ENCODE data around the gene TENM4. TPM values are rescaled to one million over a fixed set of nuclear protein-coding genes. Genes with fewer than 3 reads are reported as not detected.
A peak's percentile ranks its signal among the peaks of the same experiment; 100 is the strongest.

TENM4 gene
- polyA plus RNA-seq, 2 of the 4 experiments (the other 2 are of a cell fraction) = 0.06 to 0.31 TPM

DNA sequence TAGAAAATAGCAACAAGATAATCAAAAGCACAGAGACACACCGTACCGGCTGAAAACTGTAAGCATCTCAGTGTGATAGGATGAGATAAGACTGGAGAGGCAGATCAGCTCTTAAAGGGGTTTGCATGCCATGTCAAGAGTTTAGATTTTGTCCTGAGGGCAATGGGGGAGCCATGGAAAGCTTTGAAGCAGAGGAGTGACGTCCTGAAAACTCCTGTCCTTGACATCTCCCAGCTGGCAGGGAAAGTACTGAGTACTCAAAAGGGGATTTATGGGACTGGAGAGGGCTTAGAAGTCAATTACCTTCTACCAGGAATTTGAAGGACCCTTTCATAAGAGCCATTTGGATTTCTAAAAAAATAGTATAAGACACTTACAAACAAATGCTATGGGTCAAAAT, 445.7 kb downstream of the TENM4 start:
- H3K4me3 ChIP-seq = no peak overlapping the region
- H3K4me1 ChIP-seq = no peaks in the 10 kb centered on the region
- WGBS (ENCODE audit: missing lambda C conversion rate) = 39% methylated on average over 3 of the region's 3 CpGs
- FAIRE-seq = no peak
- no peak for TF ChIP-seq FOSL2 (IDR thresholded peaks at IDR 0.05)
- no peak for TF ChIP-seq FOSL2 (CRISPR knock-in tag; IDR thresholded peaks at IDR 0.05)
- no peak for TF ChIP-seq CEBPB (IDR thresholded peaks at IDR 0.05)
- no peak for TF ChIP-seq NFE2L2 (conservative IDR thresholded peaks at IDR 0.05; ENCODE audit: low read length)
- TF ChIP-seq, protein P1, sequence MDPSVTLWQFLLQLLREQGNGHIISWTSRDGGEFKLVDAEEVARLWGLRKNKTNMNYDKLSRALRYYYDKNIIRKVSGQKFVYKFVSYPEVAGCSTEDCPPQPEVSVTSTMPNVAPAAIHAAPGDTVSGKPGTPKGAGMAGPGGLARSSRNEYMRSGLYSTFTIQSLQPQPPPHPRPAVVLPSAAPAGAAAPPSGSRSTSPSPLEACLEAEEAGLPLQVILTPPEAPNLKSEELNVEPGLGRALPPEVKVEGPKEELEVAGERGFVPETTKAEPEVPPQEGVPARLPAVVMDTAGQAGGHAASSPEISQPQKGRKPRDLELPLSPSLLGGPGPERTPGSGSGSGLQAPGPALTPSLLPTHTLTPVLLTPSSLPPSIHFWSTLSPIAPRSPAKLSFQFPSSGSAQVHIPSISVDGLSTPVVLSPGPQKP (IDR thresholded peaks at IDR 0.05; ENCODE audit: low read depth, low read length) = no peak
- no peak for TF ChIP-seq RFX5 (IDR thresholded peaks at IDR 0.05)
- TF ChIP-seq, protein P2, sequence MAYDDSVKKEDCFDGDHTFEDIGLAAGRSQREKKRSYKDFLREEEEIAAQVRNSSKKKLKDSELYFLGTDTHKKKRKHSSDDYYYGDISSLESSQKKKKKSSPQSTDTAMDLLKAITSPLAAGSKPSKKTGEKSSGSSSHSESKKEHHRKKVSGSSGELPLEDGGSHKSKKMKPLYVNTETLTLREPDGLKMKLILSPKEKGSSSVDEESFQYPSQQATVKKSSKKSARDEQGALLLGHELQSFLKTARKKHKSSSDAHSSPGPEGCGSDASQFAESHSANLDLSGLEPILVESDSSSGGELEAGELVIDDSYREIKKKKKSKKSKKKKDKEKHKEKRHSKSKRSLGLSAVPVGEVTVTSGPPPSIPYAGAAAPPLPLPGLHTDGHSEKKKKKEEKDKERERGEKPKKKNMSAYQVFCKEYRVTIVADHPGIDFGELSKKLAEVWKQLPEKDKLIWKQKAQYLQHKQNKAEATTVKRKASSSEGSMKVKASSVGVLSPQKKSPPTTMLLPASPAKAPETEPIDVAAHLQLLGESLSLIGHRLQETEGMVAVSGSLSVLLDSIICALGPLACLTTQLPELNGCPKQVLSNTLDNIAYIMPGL (CRISPR knock-in tag; IDR thresholded peaks at IDR 0.05; ENCODE audit: borderline replicate concordance) = no peak
- TF ChIP-seq JUNB (IDR thresholded peaks at IDR 0.05) = no peak
- no peak for TF ChIP-seq ZFP36 (IDR thresholded peaks at IDR 0.05; ENCODE audit: borderline replicate concordance, partially characterized antibody)
- TF ChIP-seq, protein P3, sequence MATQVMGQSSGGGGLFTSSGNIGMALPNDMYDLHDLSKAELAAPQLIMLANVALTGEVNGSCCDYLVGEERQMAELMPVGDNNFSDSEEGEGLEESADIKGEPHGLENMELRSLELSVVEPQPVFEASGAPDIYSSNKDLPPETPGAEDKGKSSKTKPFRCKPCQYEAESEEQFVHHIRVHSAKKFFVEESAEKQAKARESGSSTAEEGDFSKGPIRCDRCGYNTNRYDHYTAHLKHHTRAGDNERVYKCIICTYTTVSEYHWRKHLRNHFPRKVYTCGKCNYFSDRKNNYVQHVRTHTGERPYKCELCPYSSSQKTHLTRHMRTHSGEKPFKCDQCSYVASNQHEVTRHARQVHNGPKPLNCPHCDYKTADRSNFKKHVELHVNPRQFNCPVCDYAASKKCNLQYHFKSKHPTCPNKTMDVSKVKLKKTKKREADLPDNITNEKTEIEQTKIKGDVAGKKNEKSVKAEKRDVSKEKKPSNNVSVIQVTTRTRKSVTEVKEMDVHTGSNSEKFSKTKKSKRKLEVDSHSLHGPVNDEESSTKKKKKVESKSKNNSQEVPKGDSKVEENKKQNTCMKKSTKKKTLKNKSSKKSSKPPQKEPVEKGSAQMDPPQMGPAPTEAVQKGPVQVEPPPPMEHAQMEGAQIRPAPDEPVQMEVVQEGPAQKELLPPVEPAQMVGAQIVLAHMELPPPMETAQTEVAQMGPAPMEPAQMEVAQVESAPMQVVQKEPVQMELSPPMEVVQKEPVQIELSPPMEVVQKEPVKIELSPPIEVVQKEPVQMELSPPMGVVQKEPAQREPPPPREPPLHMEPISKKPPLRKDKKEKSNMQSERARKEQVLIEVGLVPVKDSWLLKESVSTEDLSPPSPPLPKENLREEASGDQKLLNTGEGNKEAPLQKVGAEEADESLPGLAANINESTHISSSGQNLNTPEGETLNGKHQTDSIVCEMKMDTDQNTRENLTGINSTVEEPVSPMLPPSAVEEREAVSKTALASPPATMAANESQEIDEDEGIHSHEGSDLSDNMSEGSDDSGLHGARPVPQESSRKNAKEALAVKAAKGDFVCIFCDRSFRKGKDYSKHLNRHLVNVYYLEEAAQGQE (IDR thresholded peaks at IDR 0.05) = no peak
- no peak for TF ChIP-seq RAD21 (conservative IDR thresholded peaks at IDR 0.05 in 1 of 2, IDR thresholded peaks at IDR 0.05 in 1 of 2)
- no peak for TF ChIP-seq HEYL (CRISPR knock-in tag; IDR thresholded peaks at IDR 0.05)
- TF ChIP-seq KDM5A (IDR thresholded peaks at IDR 0.05) = no peak
- TF ChIP-seq, protein P4, sequence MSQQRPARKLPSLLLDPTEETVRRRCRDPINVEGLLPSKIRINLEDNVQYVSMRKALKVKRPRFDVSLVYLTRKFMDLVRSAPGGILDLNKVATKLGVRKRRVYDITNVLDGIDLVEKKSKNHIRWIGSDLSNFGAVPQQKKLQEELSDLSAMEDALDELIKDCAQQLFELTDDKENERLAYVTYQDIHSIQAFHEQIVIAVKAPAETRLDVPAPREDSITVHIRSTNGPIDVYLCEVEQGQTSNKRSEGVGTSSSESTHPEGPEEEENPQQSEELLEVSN (IDR thresholded peaks at IDR 0.05; ENCODE audit: borderline replicate concordance, low read depth) = no peak
- no peak for TF ChIP-seq RCOR1 (IDR thresholded peaks at IDR 0.05; ENCODE audit: low read depth, low read length)
- TF ChIP-seq GATA3 (IDR thresholded peaks at IDR 0.05; ENCODE audit: borderline replicate concordance) = no peak
- TF ChIP-seq RARB (CRISPR knock-in tag; IDR thresholded peaks at IDR 0.05) = no peak
- TF ChIP-seq BHLHE40 (IDR thresholded peaks at IDR 0.05; ENCODE audit: low read depth, low read length) = no peak
- no peak for TF ChIP-seq MAZ (IDR thresholded peaks at IDR 0.05; ENCODE audit: borderline replicate concordance, low read depth, low read length)
- no peak for TF ChIP-seq SREBF2 (IDR thresholded peaks at IDR 0.05)
- POLR2A ChIA-PET = no interaction called here
- no peak overlapping the region for H3K27ac ChIP-seq
- no peak for ATAC-seq
- no peak overlapping the region for H3K4me2 ChIP-seq
- H3K9me3 ChIP-seq = 0 out of 3 replicates have a peak, but pooled peaks cover 3% of the 10 kb centered on the region
- DNase-seq (ENCODE audit: low read depth in 1 of 2, low spot score in 1 of 2) = no peak
- CTCF ChIA-PET = interaction anchor here (0.6 kb wide), 1 partner anchor 269 kb away, joined by 3 read pairs; no protein-coding TSS in a partner anchor

DNA sequence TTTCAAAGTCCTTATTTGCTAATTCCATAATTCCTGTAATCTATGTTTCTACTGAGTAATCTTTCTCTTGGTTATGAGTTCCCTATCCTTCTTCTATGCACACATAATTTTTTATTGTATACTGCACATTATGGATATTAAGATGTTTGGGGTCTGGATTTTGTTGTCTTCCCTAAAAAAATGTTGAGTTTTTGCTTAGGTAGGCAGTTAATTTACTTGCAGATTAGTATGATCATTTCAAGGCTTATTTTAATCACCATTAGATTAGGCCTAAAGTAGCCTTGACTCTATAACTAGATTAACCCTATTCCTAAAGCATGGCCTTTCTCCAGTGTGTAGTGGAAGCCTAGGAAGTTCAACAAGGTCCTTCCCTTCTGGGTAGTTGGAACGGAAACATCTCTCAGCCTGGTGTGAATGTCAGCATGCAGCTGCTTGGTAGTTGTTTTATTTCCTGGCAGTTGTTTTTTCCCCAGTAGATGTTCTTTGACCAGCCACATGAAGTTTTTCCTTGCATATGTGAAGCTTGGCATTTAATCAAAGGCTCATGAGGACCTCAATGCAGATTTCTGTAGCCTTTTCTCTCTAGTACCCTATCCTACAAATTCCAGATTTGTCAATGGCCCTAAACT, 446.9 kb downstream of the TENM4 start:
- POLR2A ChIA-PET = no interaction called here
- Histone ChIP-seq H3K27ac (no peak overlapping the region), H3K4me1 (no peaks in the 10 kb centered on the region), H3K4me2 (no peak overlapping the region), H3K9me3 (0 out of 3 replicates have a peak, but pooled peaks cover 3% of the 10 kb centered on the region), H3K4me3 (no peak overlapping the region)
- DNase-seq (ENCODE audit: low read depth in 1 of 2, low spot score in 1 of 2) = no peak
- ATAC-seq = no peak
- CTCF ChIA-PET = no interaction called here
- FAIRE-seq = no peak
- 36% methylated on average over 1 of the region's 1 CpG for WGBS (ENCODE audit: missing lambda C conversion rate)
- TF ChIP-seq SMC3 (IDR thresholded peaks at IDR 0.05) (no peak), MAFK (IDR thresholded peaks at IDR 0.05; ENCODE audit: partially characterized antibody) (peak; percentile 79)
